ENCODE measurements around the gene PDZD8. TPM values are rescaled to one million over a fixed set of nuclear protein-coding genes. Genes with fewer than 3 reads are reported as not detected.

Gene PDZD8
- total and polyA plus RNA-seq, 8 donors, result 4.6 to 55.9 (median 39.9) TPM

DNA sequence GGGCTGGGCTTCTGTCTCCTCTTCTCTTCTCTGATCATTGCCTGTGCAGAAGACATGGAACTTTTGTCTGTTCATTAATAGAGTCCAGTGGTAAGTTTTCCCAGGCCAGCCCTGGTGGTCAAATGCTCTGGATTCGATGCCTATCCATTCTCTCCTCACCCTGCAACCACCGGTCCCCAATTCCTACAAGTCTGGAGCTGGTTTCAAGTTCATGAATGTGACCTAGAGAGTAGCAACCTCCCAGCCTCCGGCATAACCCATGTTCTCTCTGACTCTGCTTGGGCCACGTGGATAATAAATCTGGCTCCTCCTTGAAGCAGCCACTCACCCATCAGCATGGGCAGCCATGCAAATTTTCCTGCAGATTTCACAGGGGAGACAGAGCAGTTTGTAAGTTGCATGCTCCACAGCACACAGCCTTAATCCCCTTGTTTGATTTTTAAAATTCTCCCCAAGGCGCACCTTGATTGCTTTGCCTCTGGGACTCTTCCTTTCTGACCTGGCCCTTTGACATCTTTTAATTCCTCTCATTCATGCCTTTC lies 37.3 kb upstream of the PDZD8 start:
- H3K4me1 ChIP-seq, result no peaks in the 10 kb centered on the region
- no peak overlapping the region for H3K4me3 ChIP-seq
- DNase-seq, result no peak
- no peaks in the 10 kb centered on the region for H3K36me3 ChIP-seq
- FAIRE-seq, result no peak
- H3K27ac ChIP-seq, result no peak overlapping the region
- TF ChIP-seq, protein P1, sequence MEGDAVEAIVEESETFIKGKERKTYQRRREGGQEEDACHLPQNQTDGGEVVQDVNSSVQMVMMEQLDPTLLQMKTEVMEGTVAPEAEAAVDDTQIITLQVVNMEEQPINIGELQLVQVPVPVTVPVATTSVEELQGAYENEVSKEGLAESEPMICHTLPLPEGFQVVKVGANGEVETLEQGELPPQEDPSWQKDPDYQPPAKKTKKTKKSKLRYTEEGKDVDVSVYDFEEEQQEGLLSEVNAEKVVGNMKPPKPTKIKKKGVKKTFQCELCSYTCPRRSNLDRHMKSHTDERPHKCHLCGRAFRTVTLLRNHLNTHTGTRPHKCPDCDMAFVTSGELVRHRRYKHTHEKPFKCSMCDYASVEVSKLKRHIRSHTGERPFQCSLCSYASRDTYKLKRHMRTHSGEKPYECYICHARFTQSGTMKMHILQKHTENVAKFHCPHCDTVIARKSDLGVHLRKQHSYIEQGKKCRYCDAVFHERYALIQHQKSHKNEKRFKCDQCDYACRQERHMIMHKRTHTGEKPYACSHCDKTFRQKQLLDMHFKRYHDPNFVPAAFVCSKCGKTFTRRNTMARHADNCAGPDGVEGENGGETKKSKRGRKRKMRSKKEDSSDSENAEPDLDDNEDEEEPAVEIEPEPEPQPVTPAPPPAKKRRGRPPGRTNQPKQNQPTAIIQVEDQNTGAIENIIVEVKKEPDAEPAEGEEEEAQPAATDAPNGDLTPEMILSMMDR (IDR thresholded peaks at IDR 0.05), result no peak
- intact Hi-C loops (cut with DNase I), result no loop called here
- H3K27me3 ChIP-seq, result no peaks in the 10 kb centered on the region
- H3K9me3 ChIP-seq, result no peaks in the 10 kb centered on the region
- ATAC-seq, result no peak
- 88 to 89% methylated on average over 5 of the region's 5 CpGs for WGBS, 2 donors

DNA sequence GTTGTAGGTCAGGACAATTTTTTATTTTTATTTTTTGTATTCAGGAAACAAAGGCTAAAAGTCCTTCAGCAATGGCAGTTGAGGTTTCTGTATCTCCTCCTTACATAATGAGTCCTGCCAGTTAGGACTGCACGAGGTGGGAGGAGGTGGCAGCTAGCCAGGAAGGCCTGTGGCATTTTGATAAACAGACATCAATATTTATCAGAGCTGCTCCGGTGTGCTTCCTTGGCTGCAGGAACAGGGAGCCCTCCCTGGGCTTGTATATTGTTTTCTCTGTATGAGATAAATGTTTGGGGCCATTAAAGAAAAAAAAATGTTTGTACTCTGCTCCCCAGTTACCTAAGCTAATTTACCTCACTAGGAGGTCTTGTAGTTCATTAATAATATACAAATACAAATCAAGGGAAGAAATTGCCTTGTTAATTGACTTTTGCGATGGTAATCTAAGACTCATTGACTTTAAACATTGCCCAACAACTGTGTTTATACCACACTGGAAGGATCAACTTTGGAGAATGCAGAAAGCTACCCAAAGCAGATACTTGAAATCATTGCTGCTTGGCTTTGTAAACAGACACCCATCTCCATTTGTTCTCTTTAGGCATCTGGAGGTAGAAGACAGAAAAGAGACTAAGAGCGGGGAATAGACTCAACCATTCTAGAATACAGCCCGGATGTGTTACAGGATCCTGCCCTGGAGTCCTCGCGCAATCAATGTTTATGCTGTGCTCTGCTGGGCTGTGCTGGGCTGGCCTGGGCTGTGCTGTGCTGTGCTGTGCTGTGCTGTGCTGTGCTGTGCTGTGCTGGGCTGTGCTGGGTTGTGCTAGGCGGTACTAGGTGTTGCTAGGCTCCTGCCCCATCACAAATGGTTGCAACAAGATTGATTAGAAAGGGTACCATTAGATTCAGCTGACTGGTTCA lies 36.5 kb upstream of the PDZD8 start:
- no peaks in the 10 kb centered on the region for H3K36me3 ChIP-seq
- intact Hi-C loops (cut with DNase I), result no loop called here
- no peak overlapping the region for H3K27ac ChIP-seq
- ATAC-seq (no peak), FAIRE-seq (no peak), DNase-seq (no peak)
- TF ChIP-seq, protein P1 (IDR thresholded peaks at IDR 0.05), result no peak
- no peaks in the 10 kb centered on the region for H3K9me3 ChIP-seq
- 60 to 61% methylated on average over 8 of the region's 8 CpGs for WGBS, 2 donors
- no peak overlapping the region for H3K4me3 ChIP-seq
- H3K4me1 ChIP-seq, result no peaks in the 10 kb centered on the region
- H3K27me3 ChIP-seq, result no peaks in the 10 kb centered on the region

DNA sequence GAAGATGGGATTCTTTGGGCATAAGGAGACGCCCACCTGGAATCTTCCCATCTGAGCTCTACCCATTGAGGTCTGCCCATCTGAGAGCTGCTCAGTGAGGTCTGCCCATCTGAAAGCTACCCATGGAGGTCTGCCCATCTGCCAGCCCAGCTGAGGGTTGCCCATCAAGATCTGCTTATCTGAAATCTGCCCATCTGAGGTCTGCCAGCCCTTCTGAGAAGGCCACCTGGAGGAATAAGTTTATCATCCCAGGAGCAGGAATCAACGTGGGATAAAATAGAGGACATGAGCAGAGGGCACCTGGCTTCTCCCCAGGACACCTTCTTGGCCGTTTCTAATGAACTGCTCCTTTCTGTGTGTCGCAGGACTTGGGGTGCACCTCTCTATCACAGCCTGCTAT lies 35.3 kb upstream of the PDZD8 start:
- Histone ChIP-seq H3K36me3 (no peaks in the 10 kb centered on the region), H3K9me3 (no peaks in the 10 kb centered on the region), H3K27me3 (no peaks in the 10 kb centered on the region), H3K4me3 (no peak overlapping the region), H3K27ac (no peak overlapping the region), H3K4me1 (no peaks in the 10 kb centered on the region)
- DNase-seq (no peak), ATAC-seq (no peak), FAIRE-seq (no peak)
- TF ChIP-seq, protein P1 (IDR thresholded peaks at IDR 0.05), result no peak
- intact Hi-C loops (cut with DNase I), result no loop called here
- WGBS, 2 donors, result 62 to 64% methylated on average over 4 of the region's 4 CpGs

DNA sequence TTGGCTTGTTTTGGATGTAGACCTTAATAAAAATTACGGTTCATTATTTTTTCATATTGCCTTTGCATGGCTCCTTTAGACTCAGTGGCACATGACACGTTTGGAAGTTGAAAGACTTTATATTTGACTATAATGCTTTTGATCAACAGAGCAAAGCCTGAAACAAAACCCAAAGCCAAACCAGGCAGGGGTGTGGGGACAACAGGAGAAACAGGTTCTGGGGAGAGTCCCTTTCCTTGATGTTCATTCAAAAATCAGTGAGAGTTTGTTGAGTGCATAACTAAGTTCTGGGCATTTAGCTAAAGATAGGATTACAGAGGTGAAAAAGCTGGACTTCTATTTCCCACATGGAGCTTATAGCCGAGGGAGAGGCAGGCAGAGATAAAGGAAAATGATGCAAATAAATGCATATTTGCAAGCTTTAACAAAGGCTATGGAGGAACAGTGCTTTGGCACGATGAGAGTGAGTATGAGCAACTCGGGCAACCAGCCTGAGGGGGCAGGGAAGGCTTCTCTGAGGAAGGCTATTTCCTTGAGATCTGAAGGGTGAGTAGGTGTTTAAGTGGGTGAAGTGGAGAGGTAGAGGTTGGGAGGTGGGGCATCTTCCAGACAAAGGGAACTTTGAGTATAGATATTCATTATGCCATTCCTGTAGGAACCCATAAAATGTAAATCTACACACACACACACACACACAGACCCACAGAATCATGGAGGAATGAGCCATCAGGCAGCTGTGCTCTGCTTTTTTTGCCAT lies 34.5 kb upstream of the PDZD8 start:
- no peak for DNase-seq
- FAIRE-seq, result no peak
- TF ChIP-seq, protein P1 (IDR thresholded peaks at IDR 0.05), result no peak

More for the DNA sequence above, 34.5 kb upstream of the PDZD8 start:
- Histone ChIP-seq H3K36me3 (no peaks in the 10 kb centered on the region), H3K27ac (no peak overlapping the region), H3K27me3 (peaks cover 0 to 3% (median 0%) of the 10 kb centered on the region in 4 donors), H3K4me1 (no peaks in the 10 kb centered on the region), H3K9me3 (no peaks in the 10 kb centered on the region), H3K4me3 (no peak overlapping the region)
- intact Hi-C loops (cut with DNase I), result no loop called here
- WGBS, 2 donors, result 74 to 83% methylated on average over 5 of the region's 5 CpGs
- no peak for ATAC-seq

All from pancreas (tissue), 10 donors.